22Rv1 (cell line): Measurements from ENCODE around the gene ATP1A4.

ENCODE experiments used
- ZFX ChIP-seq: fragments of 450-650 bp; IDR thresholded peaks from 2 replicates; pipeline ENCODE4 v1.6.1; 2017; ENCODE audit warnings: antibody characterized with exemption, borderline replicate concordance
- TF ChIP-seq, protein P1 (sequence below): fragments of 450-650 bp; IDR thresholded peaks from 2 replicates; pipeline ENCODE4 v1.5.1; 2017; ENCODE audit warnings: mild to moderate bottlenecking

GRCh38 chr1:160103658-160104408 lies 47.6 kb upstream of the ATP1A4 start:
- TF ChIP-seq, protein P1, sequence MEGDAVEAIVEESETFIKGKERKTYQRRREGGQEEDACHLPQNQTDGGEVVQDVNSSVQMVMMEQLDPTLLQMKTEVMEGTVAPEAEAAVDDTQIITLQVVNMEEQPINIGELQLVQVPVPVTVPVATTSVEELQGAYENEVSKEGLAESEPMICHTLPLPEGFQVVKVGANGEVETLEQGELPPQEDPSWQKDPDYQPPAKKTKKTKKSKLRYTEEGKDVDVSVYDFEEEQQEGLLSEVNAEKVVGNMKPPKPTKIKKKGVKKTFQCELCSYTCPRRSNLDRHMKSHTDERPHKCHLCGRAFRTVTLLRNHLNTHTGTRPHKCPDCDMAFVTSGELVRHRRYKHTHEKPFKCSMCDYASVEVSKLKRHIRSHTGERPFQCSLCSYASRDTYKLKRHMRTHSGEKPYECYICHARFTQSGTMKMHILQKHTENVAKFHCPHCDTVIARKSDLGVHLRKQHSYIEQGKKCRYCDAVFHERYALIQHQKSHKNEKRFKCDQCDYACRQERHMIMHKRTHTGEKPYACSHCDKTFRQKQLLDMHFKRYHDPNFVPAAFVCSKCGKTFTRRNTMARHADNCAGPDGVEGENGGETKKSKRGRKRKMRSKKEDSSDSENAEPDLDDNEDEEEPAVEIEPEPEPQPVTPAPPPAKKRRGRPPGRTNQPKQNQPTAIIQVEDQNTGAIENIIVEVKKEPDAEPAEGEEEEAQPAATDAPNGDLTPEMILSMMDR, result no peak
- TF ChIP-seq ZFX, result no peak
